ENCODE measurements around the gene APCDD1L. TPM values are rescaled to one million over a fixed set of nuclear protein-coding genes. Genes with fewer than 3 reads are reported as not detected.

The APCDD1L gene
- total and polyA plus RNA-seq, 8 donors: 0.16 to 1.8 (median 0.32) TPM

- intact Hi-C loops (cut with DNase I): no loop called here
- Histone ChIP-seq H3K4me1 (no peaks in the 10 kb centered on the region), H3K9me3 (no peaks in the 10 kb centered on the region), H3K27me3 (no peaks in the 10 kb centered on the region), H3K36me3 (no peaks in the 10 kb centered on the region), H3K4me3 (no peak overlapping the region), H3K27ac (no peak overlapping the region)
- WGBS, 2 donors: 81 to 88% methylated on average over 19 of the region's 19 CpGs
- DNase-seq: no peak
- no peak for FAIRE-seq
- ATAC-seq: no peak
- TF ChIP-seq, protein P1, sequence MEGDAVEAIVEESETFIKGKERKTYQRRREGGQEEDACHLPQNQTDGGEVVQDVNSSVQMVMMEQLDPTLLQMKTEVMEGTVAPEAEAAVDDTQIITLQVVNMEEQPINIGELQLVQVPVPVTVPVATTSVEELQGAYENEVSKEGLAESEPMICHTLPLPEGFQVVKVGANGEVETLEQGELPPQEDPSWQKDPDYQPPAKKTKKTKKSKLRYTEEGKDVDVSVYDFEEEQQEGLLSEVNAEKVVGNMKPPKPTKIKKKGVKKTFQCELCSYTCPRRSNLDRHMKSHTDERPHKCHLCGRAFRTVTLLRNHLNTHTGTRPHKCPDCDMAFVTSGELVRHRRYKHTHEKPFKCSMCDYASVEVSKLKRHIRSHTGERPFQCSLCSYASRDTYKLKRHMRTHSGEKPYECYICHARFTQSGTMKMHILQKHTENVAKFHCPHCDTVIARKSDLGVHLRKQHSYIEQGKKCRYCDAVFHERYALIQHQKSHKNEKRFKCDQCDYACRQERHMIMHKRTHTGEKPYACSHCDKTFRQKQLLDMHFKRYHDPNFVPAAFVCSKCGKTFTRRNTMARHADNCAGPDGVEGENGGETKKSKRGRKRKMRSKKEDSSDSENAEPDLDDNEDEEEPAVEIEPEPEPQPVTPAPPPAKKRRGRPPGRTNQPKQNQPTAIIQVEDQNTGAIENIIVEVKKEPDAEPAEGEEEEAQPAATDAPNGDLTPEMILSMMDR (IDR thresholded peaks at IDR 0.05): no peak
These were observed 44.6 kb downstream of the APCDD1L start for GRCh38 chr20:58470336-58471192.

GRCh38 chr20:58469616-58470015, 45.6 kb downstream of the APCDD1L start:
- TF ChIP-seq, protein P1 (IDR thresholded peaks at IDR 0.05): no peak
- H3K9me3 ChIP-seq: no peaks in the 10 kb centered on the region
- H3K4me1 ChIP-seq: no peaks in the 10 kb centered on the region
- WGBS, 2 donors: 76 to 85% methylated on average over 12 of the region's 12 CpGs
- intact Hi-C loops (cut with DNase I): no loop called here
- H3K27me3 ChIP-seq: no peaks in the 10 kb centered on the region
- no peaks in the 10 kb centered on the region for H3K36me3 ChIP-seq
- H3K4me3 ChIP-seq: no peak overlapping the region
- FAIRE-seq (no peak), DNase-seq (no peak), ATAC-seq (no peak)
- no peak overlapping the region for H3K27ac ChIP-seq

DNA sequence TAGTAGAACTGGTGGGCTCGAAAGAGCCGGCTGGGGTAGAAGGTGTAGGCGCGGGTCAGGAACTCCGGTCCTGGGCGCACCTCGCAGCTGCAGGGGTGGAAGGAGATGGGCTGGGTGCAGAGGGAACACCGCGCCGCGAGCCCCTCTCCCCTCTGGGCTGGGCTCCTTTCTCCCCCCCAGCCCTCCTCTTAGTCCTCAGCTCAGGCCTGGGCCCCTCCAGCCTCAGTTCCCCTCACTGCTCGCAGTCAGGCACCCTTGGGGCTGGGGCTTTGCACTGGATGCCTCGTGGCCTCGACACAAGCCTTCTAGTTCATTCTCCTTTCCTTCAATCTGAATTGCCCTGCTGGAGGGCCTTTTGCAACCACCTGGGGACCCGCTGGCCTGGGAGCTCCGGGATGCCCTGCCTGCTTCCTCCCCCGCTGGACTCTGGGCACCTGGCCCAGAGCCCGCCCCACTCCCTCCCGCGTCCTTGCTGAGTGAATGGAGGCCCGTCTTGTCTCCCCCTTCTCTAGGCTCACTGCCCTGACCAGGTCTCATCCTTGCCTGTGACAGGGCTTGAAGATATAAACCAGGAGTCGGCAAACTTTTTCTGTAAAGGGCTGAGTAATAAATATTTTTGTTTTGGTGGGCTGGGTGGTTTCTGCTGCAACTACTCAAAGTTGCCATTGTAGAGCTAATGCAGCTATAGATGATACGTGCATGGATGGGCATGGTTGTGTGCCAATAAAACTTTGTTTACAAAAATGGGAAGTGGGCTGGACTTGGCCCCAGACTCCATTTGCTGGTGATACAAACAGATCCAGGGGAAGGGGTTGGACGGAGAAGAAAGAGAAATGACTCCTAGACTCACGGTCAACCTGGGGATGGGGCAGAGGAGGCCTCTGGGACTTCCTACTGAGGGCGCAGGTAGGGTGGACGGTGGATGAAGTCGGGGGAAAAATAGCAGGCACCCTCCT, 47.3 kb downstream of the APCDD1L start:
- TF ChIP-seq, protein P1 (IDR thresholded peaks at IDR 0.05): no peak
- FAIRE-seq (no peak), ATAC-seq (no peak), DNase-seq (no peak)
- H3K27ac ChIP-seq: no peak overlapping the region
- H3K4me3 ChIP-seq: no peak overlapping the region
- no peaks in the 10 kb centered on the region for H3K4me1 ChIP-seq
- H3K36me3 ChIP-seq: no peaks in the 10 kb centered on the region
- H3K9me3 ChIP-seq: no peaks in the 10 kb centered on the region
- WGBS, 2 donors: 64 to 67% methylated on average over 24 to 28 of the region's 28 CpGs
- H3K27me3 ChIP-seq: no peaks in the 10 kb centered on the region
- intact Hi-C loops (cut with DNase I): no loop called here

DNA sequence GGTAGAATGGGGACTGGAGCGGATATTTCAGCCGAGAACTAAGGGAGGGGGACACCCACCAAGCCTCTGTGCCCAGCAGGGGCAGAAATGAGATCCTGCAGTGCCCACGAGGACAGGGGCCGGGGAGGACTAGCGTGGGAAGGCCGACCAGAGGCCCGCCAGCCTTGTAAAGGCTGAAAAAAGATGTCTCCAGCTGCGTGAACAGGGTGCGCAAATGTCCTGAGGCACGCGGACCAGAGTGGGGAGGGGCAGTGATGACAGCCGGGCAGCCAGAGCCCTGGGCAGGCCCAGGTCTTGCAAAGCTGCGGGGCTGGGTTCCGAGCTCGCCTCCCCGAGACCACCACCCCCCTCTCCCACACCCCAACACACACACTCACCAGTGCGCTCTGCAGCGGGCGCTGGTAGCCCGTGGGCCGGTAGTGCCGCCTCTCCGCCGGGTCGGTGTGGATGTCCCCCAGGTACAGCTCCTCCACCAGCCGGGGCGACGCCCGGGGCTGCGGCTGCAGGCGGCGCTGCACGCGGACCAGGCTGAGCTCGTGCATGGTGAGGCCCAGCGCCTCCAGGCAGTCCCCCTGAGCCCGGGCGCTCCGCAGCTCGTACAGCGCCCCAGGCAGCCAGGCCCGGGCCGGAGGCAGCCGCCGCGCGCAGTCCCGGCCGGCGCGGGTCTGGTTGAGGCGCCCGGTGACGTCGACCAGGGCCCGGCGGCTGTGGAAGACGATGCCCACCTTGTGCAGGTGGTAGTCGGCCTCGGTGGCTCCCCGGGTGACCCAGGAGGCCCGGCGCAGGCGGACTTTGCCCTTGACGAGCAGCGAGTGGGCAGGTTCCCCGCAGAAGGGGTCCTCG, 48.2 kb downstream of the APCDD1L start:
- intact Hi-C loops (cut with DNase I): no loop called here
- no peak overlapping the region for H3K27ac ChIP-seq
- 42 to 44% methylated on average over 52 to 68 of the region's 68 CpGs for WGBS, 2 donors
- ATAC-seq (no peak), DNase-seq (no peak), FAIRE-seq (no peak)
- TF ChIP-seq, protein P1 (IDR thresholded peaks at IDR 0.05): no peak
- no peaks in the 10 kb centered on the region for H3K4me1 ChIP-seq
- no peak overlapping the region for H3K4me3 ChIP-seq
- no peaks in the 10 kb centered on the region for H3K9me3 ChIP-seq
- no peaks in the 10 kb centered on the region for H3K27me3 ChIP-seq
- no peaks in the 10 kb centered on the region for H3K36me3 ChIP-seq
